GM12878 (cell line): Measurements from ENCODE around the gene PRRC2C. TPM values are rescaled to one million over a fixed set of nuclear protein-coding genes. Genes with fewer than 3 reads are reported as not detected.

ENCODE experiments used
- ATAC-seq: fragments of 200-7000 bp; cut with Tn5 transposase; 3 replicates; pipeline ENCODE4 v1.9.1; 2020; ENCODE audit warnings: mild to moderate bottlenecking, moderate library complexity
- BruUV-seq: library from RNA; stranded (reverse); fragments of 400-500 nt; replicated peaks from 2 replicates; lab custom pipeline; 2021; lab: Mats Ljungman, UMichigan
- CTCF ChIA-PET: fragments of 300-600 bp; sonication (Branson Sonifier 250); formaldehyde crosslinking; extraction: SDS; loops from one replicate; lab custom pipeline; 2021; ENCODE audit warnings: inconsistent platforms; lab: Yijun Ruan, JAX
- POLR2A ChIA-PET: fragments of 350-600 bp; formaldehyde crosslinking; extraction: SDS; loops from one replicate; lab custom pipeline; 2021; ENCODE audit warnings: inconsistent platforms; lab: Charles Lee
- RAD21 ChIA-PET: fragments of 300-600 bp; sonication (Branson Sonifier 250); formaldehyde crosslinking; loops from one replicate; lab custom pipeline; 2023; ENCODE audit warnings: antibody characterized with exemption; ENCODE audit not compliant: unreplicated experiment; lab: Charles Lee
- SMC1A ChIA-PET: fragments of 300-600 bp; sonication (Branson Sonifier 250); formaldehyde crosslinking; loops from one replicate; lab custom pipeline; 2023; ENCODE audit not compliant: unreplicated experiment, uncharacterized antibody; lab: Charles Lee
- DNase-seq: peaks from one replicate; pipeline ENCODE4 v3.0.0-alpha.2; 2011; ENCODE audit warnings: low read depth, low spot score
- FAIRE-seq: peaks from 3 replicates; lab custom pipeline; 2011; peaks lifted over from hg19 to GRCh38; lab: Jason Lieb, UNC
- H2AFZ ChIP-seq: 2 replicates; pipeline ENCODE4 v1.6.0; 2011; ENCODE audit warnings: low read depth, low read length, control low read depth; ENCODE audit not compliant: control insufficient read depth
- H3K27ac ChIP-seq: 2 replicates; pipeline ENCODE4 v1.5.1; 2011; ENCODE audit warnings: control low read depth; ENCODE audit not compliant: control insufficient read depth, insufficient read depth
- H3K27me3 ChIP-seq, 2 experiments: replicated peaks in 1 of 2; 2 replicates each; pipeline versions ENCODE4 v1.6.0 to v1.6.1; 2011; ENCODE audit warnings: low read length in 1 of 2; ENCODE audit not compliant: control insufficient read depth in 2 of 2, insufficient read depth in 2 of 2
- H3K36me3 ChIP-seq, 2 experiments: 2 replicates each; pipeline ENCODE4 v1.5.1; 2011; ENCODE audit warnings: low read length in 1 of 2; ENCODE audit not compliant: control insufficient read depth in 2 of 2, insufficient read depth in 2 of 2
- H3K4me1 ChIP-seq: 2 replicates; pipeline ENCODE4 v1.6.1; 2011; ENCODE audit warnings: mild to moderate bottlenecking, low read length, moderate library complexity, mixed read lengths; ENCODE audit not compliant: control insufficient read depth, insufficient read depth
- H3K4me2 ChIP-seq: 2 replicates; pipeline ENCODE4 v1.6.0; 2011; ENCODE audit warnings: control low read depth; ENCODE audit not compliant: control insufficient read depth, insufficient read depth
- H3K4me3 ChIP-seq: fragments of 200-600 bp; sonication (generic); 2 replicates; pipeline ENCODE4 v1.5.1; 2016
- H3K79me2 ChIP-seq: 2 replicates; pipeline ENCODE4 v1.6.0; 2011; ENCODE audit warnings: low read length; ENCODE audit not compliant: control insufficient read depth, insufficient read depth
- H3K9ac ChIP-seq: 2 replicates; pipeline ENCODE4 v1.8.0; 2011; ENCODE audit warnings: low read length, control low read depth, mixed read lengths; ENCODE audit not compliant: control insufficient read depth, insufficient read depth
- H3K9me3 ChIP-seq: replicated peaks from 3 replicates; pipeline ENCODE4 v1.5.1; 2011; ENCODE audit warnings: mild to moderate bottlenecking, low read length; ENCODE audit not compliant: control insufficient read depth, insufficient read depth
- H4K20me1 ChIP-seq: 2 replicates; pipeline ENCODE4 v1.6.0; 2011; ENCODE audit not compliant: control insufficient read depth, insufficient read depth
- IKZF2 ChIP-seq, 2 experiments: fragments of 450-650 bp; IDR thresholded peaks; 2 replicates each; pipeline ENCODE4 v1.6.1; 2017; ENCODE audit warnings: mild to moderate bottlenecking in 2 of 2, moderate library complexity in 2 of 2
- IRF5 ChIP-seq: fragments of 450-650 bp; IDR thresholded peaks from 2 replicates; pipeline ENCODE4 v1.6.1; 2017; ENCODE audit warnings: borderline replicate concordance
- MTA2 ChIP-seq: fragments of 450-650 bp; IDR thresholded peaks from 2 replicates; pipeline ENCODE4 v1.6.1; 2016; ENCODE audit warnings: low read depth, mild to moderate bottlenecking, moderate library complexity
- PAX8 ChIP-seq: fragments of 450-650 bp; IDR thresholded peaks from 2 replicates; pipeline ENCODE4 v1.6.1; 2017; ENCODE audit warnings: mild to moderate bottlenecking, moderate library complexity
- RAD51 ChIP-seq: fragments of 450-650 bp; IDR thresholded peaks from 2 replicates; pipeline ENCODE4 v1.6.1; 2016; ENCODE audit warnings: moderate library complexity, mild to moderate bottlenecking, inconsistent platforms
- SIN3A ChIP-seq: IDR thresholded peaks from 2 replicates; pipeline ENCODE4 v1.6.1; 2012; ENCODE audit warnings: low read depth, low read length, improper control_type of control experiment
- YY1 ChIP-seq: IDR thresholded peaks from 2 replicates; pipeline ENCODE4 v1.6.1; 2011; ENCODE audit warnings: low read depth, mild to moderate bottlenecking, low read length
- ZNF592 ChIP-seq: fragments of 450-650 bp; IDR thresholded peaks from 2 replicates; pipeline ENCODE4 v1.6.1; 2017; ENCODE audit warnings: mild to moderate bottlenecking, moderate library complexity
- ZNF687 ChIP-seq: fragments of 450-650 bp; IDR thresholded peaks from 2 replicates; pipeline ENCODE4 v1.6.1; 2017; ENCODE audit warnings: mild to moderate bottlenecking, moderate library complexity
- WGBS: methylation state at CpG from one replicate; pipeline ENCODE4 v1.1.6; 2016; ENCODE audit warnings: low lambda C conversion rate; ENCODE audit not compliant: insufficient replicate concordance, insufficient coverage; ENCODE audit errors: missing lambda C conversion rate; 5-methylcytosine and 5-hydroxymethylcytosine counted together
- in situ Hi-C: fragments of 300-500 bp; cut with MboI; formaldehyde crosslinking; loops from 9 replicates; pipeline ENCODE4 v1.14.3; 2018; ENCODE audit warnings: mixed read lengths
- intact Hi-C: fragments of 100-400 bp; cut with micrococcal nuclease; formaldehyde crosslinking; loops from one replicate; pipeline ENCODE4 v1.14.2; 2022; ENCODE audit not compliant: unreplicated experiment
- polyA plus RNA-seq, 11 experiments: library from polyadenylated mRNA; depleted of rRNA in 4 of 11; unstranded in 6 of 11; stranded (reverse) in 5 of 11; fragments of >200 nt; fragmentation: Nextera tagmentation in 4 of 11; fragmentation: Illumina TruSeq in 1 of 11; extraction: Ambion mirVana in 4 of 11; extraction: Trizol in 1 of 11; gene quantifications; 1 replicate in 1 of 11; 2 replicates in 10 of 11; pipeline versions ENCODE4 v1.2.1 to v1.2.3, GENCODE V29; 2011 to 2016; ENCODE audit warnings: inconsistent platforms in 2 of 11, missing spikeins in 2 of 11, low read depth in 1 of 11
- total RNA-seq, 4 experiments: library from RNA; depleted of rRNA in 3 of 4; stranded (reverse); fragments of >200 nt in 3 of 4; fragmentation: Illumina TruSeq in 1 of 4; extraction: Trizol in 1 of 4; gene quantifications; 2 replicates each; pipeline versions ENCODE4 v1.2.1 to v1.2.3, GENCODE V29; 2013 to 2021

PRRC2C gene
- total and polyA plus RNA-seq, 10 of the 15 experiments (the other 5 are each of a cell fraction or from before 2014, with no cell fraction given) = 53.4 to 182 (median 91.8) TPM

GRCh38 chr1:171625225-171625624 is 139.9 kb downstream of the PRRC2C start:
- Histone ChIP-seq H3K4me3 (no peak overlapping the region), H3K9ac (no peak overlapping the region), H3K27me3 (no peaks in the 10 kb centered on the region), H2AFZ (no peak overlapping the region)
- 11% methylated on average over 1 of the region's 1 CpG for WGBS
- CTCF ChIA-PET = interaction anchor here (0.5 to 5.9 kb wide), 9 partner anchors 9 to 140 kb away, joined by 3 to 38 read pairs (median 3); partner anchors contain the start of gene PRRC2C
- peak; percentile 73 for ATAC-seq
- RAD21 ChIA-PET = interaction anchor here (0.9 to 3.1 kb wide), 8 partner anchors 11 to 30 kb away, joined by 3 to 22 read pairs (median 4); no protein-coding TSS in a partner anchor
- TF ChIP-seq SIN3A (no peak), ZNF592 (no peak), IKZF2 (IDR thresholded peaks at IDR 0.05) (peak in 1 of 2 experiments; percentile 16; a peak in 1 of 4 replicates), ZNF687 (peak; percentile 55; the same call in 1 of the 2 replicates), YY1 (no peak), PAX8 (no peak), IRF5 (no peak), MTA2 (peak; percentile 23; the same call in 1 of the 2 replicates), RAD51 (peak; percentile 92)
- TF ChIP-seq, all 136 proteins: peak for 4
- no peak for DNase-seq
- no peaks in the 10 kb centered on the region for H4K20me1 ChIP-seq
- FAIRE-seq = no peak
- in situ Hi-C loops = no loop called here
- POLR2A ChIA-PET = interaction anchor here (0.6 to 4.3 kb wide), 2 partner anchors 21 to 28 kb away, joined by 3 to 13 read pairs; no protein-coding TSS in a partner anchor
- H3K27ac ChIP-seq = no peak overlapping the region
- no peaks in the 10 kb centered on the region for H3K79me2 ChIP-seq
- no peaks in the 10 kb centered on the region for H3K36me3 ChIP-seq
- H3K9me3 ChIP-seq = no peaks in the 10 kb centered on the region
- no peak overlapping the region for H3K4me2 ChIP-seq
- BruUV-seq = no TSS peak
- peaks cover 6% of the 10 kb centered on the region; the same call in 1 of the 2 replicates for H3K4me1 ChIP-seq
- intact Hi-C loops = no loop called here
- SMC1A ChIA-PET = interaction anchor here (0.8 to 6.0 kb wide), 8 partner anchors 8 to 118 kb away, joined by 3 to 37 read pairs (median 10); no protein-coding TSS in a partner anchor
